HG03571 (cell line): ENCODE measurements around the gene ZNF487.
A peak's percentile ranks its signal among the peaks of the same experiment; 100 is the strongest.
"Not testable (repeated sequence)": the region's sequence is repeated elsewhere in the genome, so short reads cannot be mapped to it uniquely, and the experiment has no call there.

ENCODE experiments used
- ATAC-seq: cut with Tn5 transposase; IDR thresholded peaks from one replicate; pipeline ENCODE4 v1.9.1; 2021; ENCODE audit not compliant: unreplicated experiment

ZNF487 gene

DNA sequence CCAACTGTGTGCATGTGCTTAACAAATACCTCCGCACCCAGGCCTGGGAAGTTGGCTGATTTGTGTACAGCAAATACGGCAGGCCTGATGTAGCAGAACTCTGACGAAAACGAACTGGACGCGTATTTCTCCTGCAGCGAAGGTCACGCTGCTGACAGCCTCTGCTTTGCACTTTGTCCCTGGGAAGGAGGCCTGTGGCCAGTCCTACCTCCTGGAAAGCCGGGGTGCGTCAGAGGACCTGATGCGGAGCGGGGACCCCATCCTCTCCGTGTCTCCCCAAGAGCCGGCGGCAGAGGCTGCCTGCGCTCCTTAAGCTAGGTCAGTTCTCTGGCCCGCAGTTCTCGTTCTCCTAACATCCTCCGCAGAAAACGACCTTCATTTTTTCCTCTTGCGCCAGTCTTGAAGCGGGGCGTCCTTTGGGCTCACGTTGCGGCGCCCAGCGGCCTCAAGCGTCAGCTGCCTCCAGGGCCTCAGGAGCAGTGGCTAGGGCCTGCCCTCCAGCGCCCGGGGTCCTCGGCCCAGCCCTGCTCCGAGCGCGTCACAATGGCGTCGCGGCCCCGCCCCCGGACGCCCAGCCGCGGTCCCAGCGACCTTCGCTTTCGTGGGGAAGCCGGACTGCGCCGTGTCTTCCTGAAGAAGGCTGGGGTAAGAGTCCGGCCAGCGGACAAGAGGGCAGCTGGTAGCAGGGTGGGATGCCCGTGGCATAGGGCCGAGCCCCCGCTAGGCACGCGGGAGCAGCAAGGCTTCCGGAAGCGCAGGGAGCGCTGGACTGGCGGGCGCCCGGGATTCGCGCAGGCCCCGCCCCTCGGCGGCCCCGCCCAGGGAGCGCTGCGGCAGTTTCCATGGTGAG, at the start of gene ZNF487:
ZNF487 (plus strand) TSS at position 821 of the 850 bp plus-strand sequence. CDS start 38,703 bp downstream, outside the sequence.
- ATAC-seq: peak; percentile 97

DNA sequence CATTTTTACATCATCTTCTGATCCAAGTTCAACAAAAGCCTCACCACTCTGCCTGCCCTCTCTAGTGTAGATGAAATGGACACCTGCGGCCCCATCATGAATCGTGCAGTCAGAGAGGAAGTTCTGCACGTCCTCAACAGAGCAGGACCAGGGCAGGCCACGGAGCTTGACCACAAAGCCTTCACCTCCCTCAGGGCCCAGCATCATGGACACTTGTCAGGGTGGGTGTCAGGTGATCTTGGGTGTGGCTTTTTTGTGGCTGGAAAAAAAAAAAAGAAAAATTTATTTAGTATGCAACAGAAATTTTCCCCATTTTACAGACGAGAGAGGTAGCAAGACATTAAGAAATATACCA, 49.3 kb upstream of the ZNF487 start:
- no peak for ATAC-seq

DNA sequence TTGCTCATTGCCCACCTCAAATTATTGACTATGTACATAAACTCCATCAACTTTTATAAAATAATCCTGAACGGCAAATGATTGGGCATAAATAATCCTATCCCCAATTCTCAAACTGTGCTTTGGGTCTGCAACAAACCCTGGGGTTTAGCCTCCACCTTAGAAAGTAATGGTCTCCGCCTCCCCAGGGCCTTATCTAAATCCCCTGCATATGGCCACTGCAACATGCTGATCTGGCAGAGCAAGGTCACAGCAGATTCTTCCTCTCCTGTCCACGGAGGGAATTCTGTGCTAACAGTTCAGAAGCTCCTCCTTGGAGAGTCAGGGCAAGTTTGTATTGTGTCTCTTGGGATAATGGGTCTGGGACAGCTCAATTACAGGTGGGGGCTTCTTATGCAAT, 47.0 kb upstream of the ZNF487 start:
- ATAC-seq: no peak

DNA sequence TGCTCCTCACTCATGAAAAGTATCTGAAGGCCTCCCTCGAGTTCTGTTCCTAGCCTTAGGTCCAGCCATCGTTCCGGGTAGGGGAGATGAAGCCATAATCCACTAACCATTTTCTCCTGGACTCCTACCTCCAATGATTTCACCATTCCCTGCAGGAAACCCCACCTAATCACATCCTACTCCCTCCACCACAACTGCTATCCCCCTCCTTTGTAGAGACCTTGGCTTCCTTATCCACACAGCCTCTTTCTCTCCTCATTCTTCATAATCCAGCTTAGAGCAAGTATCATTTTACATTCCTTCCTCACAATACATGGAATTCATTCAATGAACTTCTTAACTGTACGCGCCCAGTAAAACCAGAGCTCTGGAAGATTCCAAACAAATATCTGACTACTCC, 46.6 kb upstream of the ZNF487 start:
- no peak for ATAC-seq

DNA sequence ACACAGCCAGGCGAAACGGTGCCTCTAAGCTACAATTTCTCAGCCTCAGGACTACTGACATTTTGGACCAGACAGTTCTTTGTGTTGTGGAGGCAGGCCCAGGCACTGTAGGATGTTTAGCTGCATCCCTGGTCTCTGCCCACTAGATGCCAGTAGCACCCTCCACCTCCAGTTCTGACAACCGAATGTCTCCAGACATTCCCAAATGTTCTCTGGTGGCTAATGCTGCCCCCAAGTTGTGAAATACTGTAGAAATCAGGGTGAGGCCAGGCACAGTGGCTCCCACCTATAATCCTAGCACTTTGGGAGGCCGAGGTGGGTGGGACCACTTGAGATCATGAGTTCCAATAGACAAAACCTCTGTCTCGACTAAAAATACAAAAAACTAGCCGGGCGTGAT, 46.2 kb upstream of the ZNF487 start:
- no peak for ATAC-seq

DNA sequence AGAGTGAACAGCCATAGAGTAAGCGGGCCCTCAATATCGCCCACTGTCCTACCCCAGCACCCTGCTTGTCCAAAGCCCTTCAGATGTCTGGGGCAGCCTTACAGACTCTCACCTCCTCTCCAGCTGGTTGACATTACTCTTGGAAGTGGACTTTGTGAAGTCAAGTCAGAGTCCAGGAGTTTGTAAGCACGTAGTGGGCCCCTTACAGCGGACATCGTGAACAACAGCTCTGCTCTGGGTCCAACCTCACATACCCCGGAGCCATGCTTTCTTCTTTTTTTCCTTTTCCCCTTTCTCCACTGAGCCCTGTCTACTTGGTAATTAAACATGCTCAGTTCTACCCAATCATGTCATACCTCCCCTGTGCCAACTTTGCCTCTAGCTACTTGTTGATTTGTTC, 45.4 kb upstream of the ZNF487 start:
- no peak for ATAC-seq

DNA sequence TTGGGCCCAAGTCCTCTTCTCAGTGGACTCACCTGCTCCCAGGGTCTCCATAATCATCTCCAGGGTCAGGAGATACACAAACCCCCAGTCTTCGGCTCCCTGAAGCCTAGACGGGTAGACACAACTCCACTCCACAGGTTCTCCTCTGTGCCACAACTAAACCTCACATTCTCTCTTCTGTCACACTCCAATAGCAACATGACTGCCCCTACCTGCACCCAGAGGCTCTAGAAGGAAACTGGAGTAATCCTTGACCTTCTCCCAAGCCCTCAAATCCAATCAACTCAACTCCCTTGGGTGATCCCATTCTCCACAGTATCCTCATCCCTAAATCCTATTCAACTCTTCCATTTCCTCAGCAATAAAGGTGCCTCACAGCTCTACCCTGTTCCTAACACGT, 44.2 kb upstream of the ZNF487 start:
- no peak for ATAC-seq

DNA sequence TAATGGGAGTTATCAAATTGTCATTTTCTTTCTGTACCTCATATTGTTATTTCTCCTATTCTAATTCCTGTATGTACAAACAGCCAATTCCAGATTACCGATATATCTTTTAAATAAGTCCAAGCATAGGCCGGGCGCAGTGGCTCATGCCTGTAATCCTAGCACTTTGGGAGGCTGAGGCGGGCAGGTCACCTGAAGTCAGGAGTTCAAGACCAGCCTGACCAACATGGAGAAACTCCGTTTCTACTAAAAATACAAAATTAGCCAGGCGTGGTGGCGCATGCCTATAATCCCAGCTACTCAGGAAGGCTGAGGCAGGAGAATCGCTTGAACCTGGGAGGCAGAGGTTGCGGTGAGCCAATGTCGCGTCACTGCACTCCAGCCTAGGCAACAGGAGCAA, 43.7 kb upstream of the ZNF487 start:
- ATAC-seq: not testable (repeated sequence)

DNA sequence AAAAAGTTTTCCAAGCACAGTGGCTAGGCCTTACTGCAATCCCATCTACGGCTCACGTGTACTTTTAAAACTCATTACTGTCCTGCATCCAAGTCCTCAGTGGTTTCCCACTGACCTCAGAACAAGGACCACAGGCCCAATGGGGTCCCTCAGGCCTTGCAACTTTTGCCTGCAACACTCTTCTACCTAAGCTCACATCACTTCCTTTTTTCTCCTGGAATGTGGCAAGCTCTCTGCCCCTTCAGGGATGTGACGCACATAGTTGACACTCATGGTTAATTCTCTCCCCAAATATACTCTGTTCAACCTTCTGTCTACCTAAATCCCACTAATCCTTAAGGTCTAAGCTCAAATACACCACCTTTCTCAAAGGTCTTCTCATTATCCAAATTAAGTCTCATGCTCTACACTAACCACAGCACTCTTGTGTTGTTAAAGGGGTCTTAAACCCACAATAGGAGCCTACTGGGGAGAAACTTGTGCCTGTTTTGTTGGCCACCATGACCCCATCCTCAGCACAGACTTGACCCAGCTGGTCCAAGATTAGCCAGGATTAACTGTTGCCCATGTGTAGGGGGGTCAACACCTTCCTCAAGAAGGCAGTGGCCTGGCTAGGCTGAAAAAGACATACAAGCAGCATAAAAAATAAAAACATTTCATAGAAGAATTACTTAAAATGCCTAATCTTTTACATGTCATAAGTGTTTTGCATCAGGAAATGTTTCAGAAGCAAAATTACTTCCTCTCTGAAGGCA, 43.1 kb upstream of the ZNF487 start:
- ATAC-seq: no peak

DNA sequence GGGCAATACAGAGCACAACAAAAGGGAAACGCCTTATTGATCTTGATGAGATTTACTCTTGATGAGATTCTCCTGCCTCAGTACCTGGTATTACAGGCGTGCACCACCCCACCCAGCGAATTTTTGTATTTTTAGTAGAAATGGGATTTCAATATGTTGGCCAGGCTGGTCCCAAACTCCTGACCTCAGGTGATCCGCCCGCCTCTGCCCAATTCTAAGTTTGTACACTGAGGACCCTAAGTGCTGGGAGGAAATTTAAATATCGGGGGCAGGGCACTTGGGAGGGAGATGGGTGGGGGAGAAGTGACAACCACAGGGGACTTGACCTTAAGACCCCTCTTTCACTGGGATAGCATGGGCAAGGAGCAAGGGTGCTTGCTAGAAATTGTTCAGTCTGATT, 42.0 kb upstream of the ZNF487 start:
- ATAC-seq: no peak

DNA sequence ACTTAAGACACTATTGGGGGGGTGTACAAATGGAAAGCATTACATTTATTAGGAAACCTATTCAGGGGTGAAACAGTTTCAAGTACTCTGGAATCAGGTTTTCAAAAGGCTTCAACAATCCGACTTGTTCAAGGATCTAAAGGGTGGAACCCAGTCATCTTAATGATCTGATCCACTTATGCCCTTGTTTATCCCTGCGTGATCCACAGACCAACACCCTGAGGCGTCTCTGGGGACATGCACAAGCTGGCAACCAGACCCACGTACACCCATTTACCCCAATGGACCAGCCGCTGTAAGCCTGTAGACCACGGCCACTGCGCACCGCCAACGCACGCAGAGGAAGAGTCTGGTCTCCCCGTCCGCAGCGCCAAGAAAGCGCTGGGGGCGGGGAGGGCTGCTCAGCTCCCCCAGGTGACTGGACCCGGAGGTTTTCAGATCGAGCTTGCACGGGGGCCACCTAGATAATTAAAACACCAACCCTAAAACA, 41.3 kb upstream of the ZNF487 start:
- no peak for ATAC-seq

DNA sequence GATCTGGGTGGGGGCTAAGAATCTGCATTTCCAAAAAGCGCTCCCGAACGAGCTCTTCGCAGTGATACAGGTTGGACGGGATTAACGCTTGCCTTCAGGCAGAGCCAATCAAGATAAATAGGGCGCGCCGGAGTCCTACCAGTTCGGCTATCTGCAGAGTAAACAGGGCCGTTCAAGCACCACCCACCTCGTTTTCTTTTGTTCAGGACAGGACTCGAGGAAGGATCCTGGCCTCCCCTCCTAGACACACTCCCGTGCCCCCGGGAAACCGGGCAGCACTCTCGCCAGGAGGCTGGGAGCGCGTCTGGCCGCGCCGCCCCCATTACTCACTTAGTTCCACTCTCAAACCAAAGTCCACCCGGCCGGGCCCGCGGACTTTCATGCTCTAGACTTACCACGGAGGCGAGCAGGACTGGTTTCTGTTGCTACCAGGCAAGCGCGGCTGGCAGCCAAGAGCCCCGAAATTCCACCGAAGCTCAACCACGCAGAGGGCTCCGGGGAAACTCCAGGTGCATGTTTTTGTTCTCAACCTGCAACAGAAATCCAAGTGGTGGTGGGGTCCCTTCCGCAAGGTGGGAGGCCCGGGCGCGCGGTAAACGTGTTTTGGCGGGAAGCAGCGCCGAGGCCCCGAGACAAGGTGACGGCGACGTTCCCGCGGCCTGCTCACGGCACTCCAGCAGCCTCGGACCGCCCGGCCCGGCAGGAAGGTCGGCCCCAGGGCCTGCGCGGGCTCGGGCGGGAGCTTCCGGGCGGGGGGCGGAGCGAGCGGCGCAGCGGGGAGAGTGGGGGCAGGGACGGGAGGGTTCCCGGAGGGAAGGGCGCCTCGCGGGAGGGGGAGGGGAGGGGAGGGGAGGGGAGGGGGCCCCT, 40.6 kb upstream of the ZNF487 start:
- ATAC-seq: peak; percentile 47

DNA sequence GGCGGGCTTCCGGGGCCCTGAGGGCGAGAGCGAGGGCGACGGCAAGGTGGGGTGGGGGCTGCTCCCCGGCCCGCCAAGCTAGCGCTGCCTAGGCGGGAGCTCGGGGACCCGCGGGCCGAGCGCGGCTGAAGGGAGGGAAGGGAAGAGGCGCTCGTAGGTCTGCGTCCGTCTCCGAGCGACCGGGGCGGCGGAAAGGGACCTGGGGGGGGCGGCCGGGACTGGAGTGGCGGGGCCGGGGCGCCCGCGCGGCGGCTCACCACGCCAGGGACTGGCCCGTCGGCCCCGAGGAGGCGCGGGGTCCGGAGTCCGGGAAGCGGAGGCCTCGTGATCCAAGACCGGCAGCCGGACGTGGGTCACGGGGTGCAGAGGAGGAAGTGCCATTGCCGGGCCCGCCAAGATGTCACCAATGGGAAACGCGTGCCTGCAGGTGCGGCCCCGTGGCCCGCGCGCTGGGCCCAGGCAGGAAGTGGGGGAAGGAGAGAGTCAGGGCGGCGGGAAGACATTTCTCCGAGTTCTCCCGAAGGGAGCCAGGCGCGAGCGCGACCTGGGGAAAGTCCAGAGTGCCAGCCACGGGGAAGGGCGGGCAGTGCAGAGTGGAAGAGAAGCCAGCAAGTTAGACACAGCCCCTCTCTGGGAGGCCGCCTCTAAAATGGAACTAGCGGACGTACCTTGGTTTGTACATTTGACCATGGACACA, 39.8 kb upstream of the ZNF487 start:
- ATAC-seq: peak; percentile 79

DNA sequence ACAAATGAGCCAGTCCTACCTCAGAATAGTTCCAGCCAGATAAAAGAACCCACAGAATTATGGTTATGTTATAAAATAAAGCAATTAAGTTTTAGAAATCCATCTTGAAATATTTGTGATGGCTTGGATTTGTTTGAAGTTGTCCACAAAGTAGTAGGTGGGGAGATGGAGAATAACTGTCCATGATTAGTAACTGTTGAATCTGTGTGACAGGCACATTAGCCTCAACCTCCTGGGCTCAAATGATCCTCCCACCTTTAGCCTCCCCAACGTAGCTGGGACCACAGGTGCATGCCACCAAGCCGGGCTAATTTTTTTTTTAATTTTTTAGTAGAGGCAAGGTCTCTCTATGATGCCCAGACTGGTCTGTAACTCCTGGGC, 38.0 kb upstream of the ZNF487 start:
- no peak for ATAC-seq

DNA sequence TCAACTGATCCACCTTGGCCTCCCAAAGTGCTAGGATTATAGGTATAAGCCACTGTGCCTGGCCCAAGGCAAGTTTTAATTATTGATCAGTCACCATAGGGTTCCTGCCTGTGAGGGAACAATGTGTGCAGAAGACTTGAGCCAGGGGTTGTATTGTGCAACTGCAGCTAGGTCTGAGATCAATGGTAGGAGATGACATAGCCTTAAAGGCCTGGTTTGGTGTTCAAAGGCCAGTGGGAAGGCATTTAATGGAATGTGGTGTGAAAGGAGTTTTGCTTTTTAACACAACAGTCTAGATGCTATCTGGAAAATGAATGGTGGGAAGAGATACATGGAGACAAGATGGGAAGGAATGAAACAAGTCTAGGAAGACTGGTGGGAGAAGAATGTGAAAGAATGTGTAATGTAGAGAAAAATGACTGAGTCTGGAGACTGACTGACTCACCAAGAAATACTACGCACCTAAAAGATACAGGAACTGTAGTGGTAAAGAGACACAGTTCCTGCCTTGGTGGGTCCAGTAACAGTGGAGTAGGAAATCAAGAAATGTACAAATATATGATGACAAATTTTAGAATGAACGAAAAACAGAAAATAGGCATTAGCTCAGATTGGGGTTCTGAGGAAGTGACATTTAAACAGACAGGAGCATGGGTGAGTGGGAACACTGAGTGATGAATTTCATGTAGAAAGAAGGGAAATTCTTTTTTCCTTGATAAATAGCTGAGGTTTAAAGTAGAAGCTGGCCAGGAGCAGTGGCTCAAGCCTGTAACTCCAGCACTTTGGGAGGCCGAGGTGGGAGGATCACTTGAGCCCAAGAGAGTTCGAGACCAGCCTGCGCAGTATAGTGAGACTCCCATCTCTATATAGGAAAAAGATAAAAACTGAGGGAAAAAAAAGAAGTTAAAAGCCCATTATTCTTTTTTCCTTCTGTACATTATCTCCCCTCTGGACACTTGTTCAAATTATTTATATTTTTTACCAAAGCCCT, 37.3 kb upstream of the ZNF487 start:
- ATAC-seq: no peak

DNA sequence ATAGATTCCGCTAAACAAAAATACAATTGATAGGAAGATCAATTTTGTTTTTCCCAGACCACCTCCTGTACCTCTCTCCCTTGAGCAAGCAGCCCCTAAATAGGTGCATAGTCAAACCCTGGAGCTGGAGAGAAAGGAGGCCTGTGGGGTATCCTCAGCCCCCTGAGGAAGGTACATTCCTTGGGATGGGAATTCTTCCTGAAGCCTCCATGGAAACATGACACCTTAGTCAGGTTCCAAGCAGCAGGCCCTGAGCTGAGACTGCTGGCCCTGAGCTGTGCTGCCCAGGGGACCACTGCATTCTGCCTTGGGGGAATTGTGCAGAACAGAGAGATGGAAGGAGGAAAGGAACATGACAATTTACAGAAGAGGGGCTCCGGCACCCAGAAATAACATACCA, 35.3 kb upstream of the ZNF487 start:
- no peak for ATAC-seq

DNA sequence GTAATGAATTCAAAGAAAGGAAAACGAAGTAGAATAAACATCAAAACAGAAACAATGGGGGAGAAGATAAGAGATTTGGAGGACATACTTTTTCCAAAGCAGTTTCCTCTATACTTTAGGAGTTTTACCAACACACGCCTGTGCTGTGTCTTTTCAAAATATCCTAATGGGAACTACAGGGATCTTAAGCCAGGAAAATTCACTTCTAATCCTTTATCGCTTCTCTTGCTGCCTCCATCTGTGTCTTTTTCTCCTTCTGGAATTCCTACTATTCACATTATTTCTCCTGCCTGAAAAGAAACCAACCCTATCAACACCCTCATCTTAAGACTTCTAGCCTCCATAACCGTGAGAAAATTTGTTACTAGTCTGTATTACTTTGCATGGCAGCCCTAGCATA, 34.7 kb upstream of the ZNF487 start:
- no peak for ATAC-seq

DNA sequence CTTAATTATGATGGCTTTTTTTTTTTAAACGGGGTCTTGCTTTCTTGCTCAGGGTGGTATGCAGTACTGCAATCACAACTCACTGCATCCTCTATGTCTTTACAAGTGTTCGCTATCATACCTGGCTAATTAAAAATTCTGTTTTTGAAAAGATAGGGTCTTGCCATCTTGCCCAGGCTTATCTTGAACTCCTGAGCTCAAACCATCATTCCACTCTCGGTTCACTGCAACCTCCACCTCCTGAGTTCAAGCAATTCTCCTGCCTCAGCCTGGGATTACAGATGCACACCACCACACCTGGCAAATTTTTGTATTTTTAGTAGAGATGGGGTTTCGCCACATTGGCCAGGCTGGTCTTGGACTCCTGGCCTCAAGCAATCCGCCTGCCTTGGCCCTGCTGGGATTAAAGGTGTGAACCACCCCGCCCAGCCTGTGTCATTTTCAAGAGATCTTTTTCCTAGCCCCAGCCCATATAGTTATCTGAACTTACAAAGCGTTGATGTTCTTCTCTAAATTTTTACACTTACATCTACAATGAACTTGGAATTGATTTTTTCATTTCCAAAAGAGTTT, 33.9 kb upstream of the ZNF487 start:
- no peak for ATAC-seq
